A673 (cell line): ENCODE measurements around the gene KPNB1. TPM values are rescaled to one million over a fixed set of nuclear protein-coding genes. Genes with fewer than 3 reads are reported as not detected.

ENCODE experiments used
- BruUV-seq: library from RNA; stranded (reverse); fragments of 400-500 nt; replicated peaks from 2 replicates; lab custom pipeline; 2021; lab: Mats Ljungman, UMichigan
- CTCF ChIA-PET: fragments of 300-600 bp; sonication (Branson Sonifier 250); formaldehyde crosslinking; loops from one replicate; lab custom pipeline; 2022; ENCODE audit warnings: antibody characterized with exemption; lab: Charles Lee
- POLR2A ChIA-PET: fragments of 300-600 bp; sonication (Branson Sonifier 250); formaldehyde crosslinking; loops from one replicate; lab custom pipeline; 2022; ENCODE audit warnings: antibody characterized with exemption; ENCODE audit not compliant: low non-redundant PET; lab: Charles Lee
- DNase-seq: peaks from one replicate; pipeline ENCODE4 v3.0.0-alpha.2; 2015; ENCODE audit warnings: low spot score
- H3K27ac ChIP-seq: fragments of 200-600 bp; sonication (generic); 2 replicates; pipeline ENCODE4 v1.5.1; 2016; ENCODE audit warnings: mixed run types, low read depth, mild to moderate bottlenecking, mixed read lengths, antibody characterized with exemption, low read length; ENCODE audit not compliant: poor library complexity, severe bottlenecking
- H3K27me3 ChIP-seq: fragments of 200-600 bp; sonication (generic); replicated peaks from 2 replicates; pipeline ENCODE4 v1.6.1; 2017; ENCODE audit warnings: mixed run types, low read depth, mild to moderate bottlenecking, mixed read lengths, antibody characterized with exemption, low read length; ENCODE audit not compliant: insufficient read depth, poor library complexity
- H3K36me3 ChIP-seq: fragments of 200-600 bp; sonication (generic); 2 replicates; pipeline ENCODE4 v1.6.1; 2016; ENCODE audit warnings: mixed run types, mild to moderate bottlenecking, mixed read lengths, antibody characterized with exemption, low read length; ENCODE audit not compliant: insufficient read depth, poor library complexity, severe bottlenecking
- H3K4me1 ChIP-seq: fragments of 200-600 bp; sonication (generic); 2 replicates; pipeline ENCODE4 v1.6.1; 2017; ENCODE audit warnings: mixed run types, mild to moderate bottlenecking, mixed read lengths, antibody characterized with exemption, low read length; ENCODE audit not compliant: insufficient read depth, poor library complexity, severe bottlenecking
- H3K4me3 ChIP-seq: fragments of 200-600 bp; sonication (generic); 2 replicates; pipeline ENCODE4 v1.5.1; 2016; ENCODE audit warnings: low read depth, mixed run types, mild to moderate bottlenecking, mixed read lengths, low read length; ENCODE audit not compliant: poor library complexity, severe bottlenecking
- H3K9me3 ChIP-seq: fragments of 200-600 bp; sonication (generic); 2 replicates; pipeline ENCODE4 v1.6.1; 2016; ENCODE audit warnings: mixed run types, low read depth, mild to moderate bottlenecking, mixed read lengths, antibody characterized with exemption, low read length; ENCODE audit not compliant: poor library complexity, severe bottlenecking
- EZH2 ChIP-seq: fragments of 200-600 bp; sonication (generic); IDR thresholded peaks from 2 replicates; pipeline ENCODE4 v1.6.1; 2017; ENCODE audit warnings: borderline replicate concordance, low read depth, mild to moderate bottlenecking, mixed read lengths, antibody characterized with exemption, low read length; ENCODE audit not compliant: poor library complexity, severe bottlenecking
- intact Hi-C: fragments of 100-400 bp; cut with micrococcal nuclease; formaldehyde crosslinking; loops from one replicate; pipeline ENCODE4 v1.10.0; 2022; ENCODE audit not compliant: unreplicated experiment
- total RNA-seq: library from RNA; stranded (reverse); gene quantifications from 2 replicates; pipeline ENCODE4 v1.2.3, GENCODE V29; 2021
- TF ChIP-seq, protein P1 (sequence below): fragments of 300-800, 200-600 bp; sonication (generic); conservative IDR thresholded peaks from 2 replicates; pipeline ENCODE4 v1.5.1; 2017; ENCODE audit warnings: low read depth, mild to moderate bottlenecking, antibody characterized with exemption, low read length, moderate library complexity, mixed read lengths

KPNB1 gene
- total RNA-seq, 1 experiment from 2014 or later = 429 TPM

DNA sequence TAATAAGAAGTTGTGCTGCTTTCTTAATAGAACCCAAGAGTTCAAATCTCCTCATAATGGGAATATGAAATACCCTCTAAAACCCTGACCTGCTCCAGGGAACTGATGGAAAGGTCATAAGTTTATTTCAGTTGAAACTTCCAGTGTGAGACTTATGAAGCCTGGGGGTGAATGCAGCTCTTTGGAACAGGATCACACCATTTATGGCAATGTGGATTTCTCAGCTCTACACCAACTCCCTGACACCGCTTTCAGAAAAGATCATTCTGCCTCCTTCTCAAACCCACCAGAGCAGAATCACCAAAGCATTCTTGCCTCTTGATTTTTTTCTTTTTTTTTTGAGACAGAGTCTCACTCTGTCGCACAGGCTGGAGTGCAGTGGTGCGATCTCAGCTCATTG lies 16.7 kb upstream of the KPNB1 start:
- Histone ChIP-seq H3K9me3 (no peaks in the 10 kb centered on the region), H3K4me3 (no peak overlapping the region), H3K27me3 (no peaks in the 10 kb centered on the region), H3K4me1 (no peaks in the 10 kb centered on the region), H3K27ac (no peak overlapping the region), H3K36me3 (no peaks in the 10 kb centered on the region)
- no peak for DNase-seq
- ChIA-PET CTCF (no interaction called here), POLR2A (no interaction called here)
- intact Hi-C loops = no loop called here
- BruUV-seq = no TSS peak
- TF ChIP-seq EZH2 = no peak
- TF ChIP-seq, protein P1, sequence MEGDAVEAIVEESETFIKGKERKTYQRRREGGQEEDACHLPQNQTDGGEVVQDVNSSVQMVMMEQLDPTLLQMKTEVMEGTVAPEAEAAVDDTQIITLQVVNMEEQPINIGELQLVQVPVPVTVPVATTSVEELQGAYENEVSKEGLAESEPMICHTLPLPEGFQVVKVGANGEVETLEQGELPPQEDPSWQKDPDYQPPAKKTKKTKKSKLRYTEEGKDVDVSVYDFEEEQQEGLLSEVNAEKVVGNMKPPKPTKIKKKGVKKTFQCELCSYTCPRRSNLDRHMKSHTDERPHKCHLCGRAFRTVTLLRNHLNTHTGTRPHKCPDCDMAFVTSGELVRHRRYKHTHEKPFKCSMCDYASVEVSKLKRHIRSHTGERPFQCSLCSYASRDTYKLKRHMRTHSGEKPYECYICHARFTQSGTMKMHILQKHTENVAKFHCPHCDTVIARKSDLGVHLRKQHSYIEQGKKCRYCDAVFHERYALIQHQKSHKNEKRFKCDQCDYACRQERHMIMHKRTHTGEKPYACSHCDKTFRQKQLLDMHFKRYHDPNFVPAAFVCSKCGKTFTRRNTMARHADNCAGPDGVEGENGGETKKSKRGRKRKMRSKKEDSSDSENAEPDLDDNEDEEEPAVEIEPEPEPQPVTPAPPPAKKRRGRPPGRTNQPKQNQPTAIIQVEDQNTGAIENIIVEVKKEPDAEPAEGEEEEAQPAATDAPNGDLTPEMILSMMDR = no peak

DNA sequence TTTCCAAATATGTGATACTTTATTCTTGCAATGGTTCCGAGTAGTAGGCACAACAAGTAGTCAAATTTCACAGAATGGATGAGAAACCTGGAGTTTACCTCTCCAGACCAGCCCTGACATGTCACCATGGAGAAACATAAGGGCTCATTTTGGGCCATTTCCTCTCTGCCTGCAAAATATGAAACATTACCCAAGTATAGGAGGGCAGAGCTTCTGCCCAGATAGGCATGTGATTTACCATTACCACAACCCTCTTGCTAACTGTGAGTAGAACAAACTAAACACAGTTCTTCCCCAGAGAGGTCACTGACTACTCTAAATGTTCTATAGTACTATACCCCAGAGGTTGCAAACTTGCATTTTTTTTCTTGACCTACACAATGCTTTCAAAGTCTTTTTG lies 15.7 kb upstream of the KPNB1 start:
- POLR2A ChIA-PET = no interaction called here
- no peaks in the 10 kb centered on the region for H3K36me3 ChIP-seq
- H3K4me1 ChIP-seq = no peaks in the 10 kb centered on the region
- no TSS peak for BruUV-seq
- intact Hi-C loops = no loop called here
- no peaks in the 10 kb centered on the region for H3K9me3 ChIP-seq
- no peaks in the 10 kb centered on the region for H3K27me3 ChIP-seq
- CTCF ChIA-PET = no interaction called here
- no peak overlapping the region for H3K4me3 ChIP-seq
- no peak for DNase-seq
- no peak for TF ChIP-seq EZH2
- no peak overlapping the region for H3K27ac ChIP-seq

DNA sequence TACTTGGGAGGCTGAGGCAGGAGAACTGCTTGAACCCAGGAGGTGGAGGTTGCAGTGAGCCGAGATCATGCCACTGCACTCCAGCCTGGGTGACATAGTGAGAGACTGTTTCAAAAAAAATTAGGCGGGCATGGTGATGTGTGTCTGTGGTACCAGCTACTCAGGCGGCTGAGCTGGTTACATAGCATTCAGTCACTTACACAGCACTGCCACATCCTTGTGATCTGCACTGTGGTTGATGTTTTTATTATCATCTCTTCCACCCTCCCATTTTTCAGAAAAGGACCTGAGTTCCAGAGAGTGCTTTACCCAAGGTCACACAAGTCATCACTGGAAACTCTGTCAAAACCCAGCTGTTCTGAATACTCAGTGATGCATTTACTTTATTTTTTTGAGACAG lies 14.8 kb upstream of the KPNB1 start:
- TF ChIP-seq, protein P1 = no peak
- TF ChIP-seq EZH2 = no peak
- H3K27ac ChIP-seq = no peak overlapping the region
- no peaks in the 10 kb centered on the region for H3K27me3 ChIP-seq
- no peak for DNase-seq
- no TSS peak for BruUV-seq
- no peaks in the 10 kb centered on the region for H3K4me1 ChIP-seq
- CTCF ChIA-PET = no interaction called here
- H3K4me3 ChIP-seq = no peak overlapping the region
- no peaks in the 10 kb centered on the region for H3K9me3 ChIP-seq
- intact Hi-C loops = no loop called here
- H3K36me3 ChIP-seq = no peaks in the 10 kb centered on the region
- POLR2A ChIA-PET = no interaction called here

DNA sequence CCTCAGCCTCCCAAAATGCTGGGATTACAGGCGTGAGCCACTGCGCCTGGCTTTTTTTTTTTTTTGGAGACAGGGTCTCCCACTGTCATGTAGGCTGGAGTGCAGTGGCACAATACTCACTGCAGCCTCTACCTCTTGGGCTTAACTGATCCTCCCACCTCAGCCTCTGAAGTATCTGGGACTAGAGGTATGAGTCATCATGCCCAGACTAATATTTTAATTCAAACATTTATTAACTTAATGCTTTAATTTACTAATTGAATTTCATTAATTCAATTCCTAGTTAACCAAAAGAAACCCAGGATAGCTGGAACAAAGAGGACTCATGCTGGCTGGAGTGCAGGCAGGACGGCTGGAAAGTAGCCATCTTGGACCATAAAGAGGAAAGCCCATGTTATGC lies 14.0 kb upstream of the KPNB1 start:
- no peak overlapping the region for H3K4me3 ChIP-seq
- intact Hi-C loops = no loop called here
- POLR2A ChIA-PET = no interaction called here
- no peak for TF ChIP-seq EZH2
- TF ChIP-seq, protein P1 = no peak
- H3K9me3 ChIP-seq = no peaks in the 10 kb centered on the region
- no TSS peak for BruUV-seq
- no peaks in the 10 kb centered on the region for H3K4me1 ChIP-seq
- no peaks in the 10 kb centered on the region for H3K36me3 ChIP-seq
- CTCF ChIA-PET = interaction anchor here (0.7 kb wide), 1 partner anchor 64 kb away, joined by 4 read pairs; no protein-coding TSS in a partner anchor
- no peaks in the 10 kb centered on the region for H3K27me3 ChIP-seq
- DNase-seq = no peak
- no peak overlapping the region for H3K27ac ChIP-seq
